AG04450 (cell line): ENCODE measurements around the gene COL25A1. TPM values are rescaled to one million over a fixed set of nuclear protein-coding genes. Genes with fewer than 3 reads are reported as not detected.

ENCODE experiments used
- CTCF ChIA-PET: fragments of 300-600, 350-600 bp; formaldehyde crosslinking; extraction: SDS; loops from one replicate; lab custom pipeline; 2022; ENCODE audit warnings: antibody characterized with exemption, inconsistent platforms; lab: Charles Lee
- POLR2A ChIA-PET: fragments of 350-600 bp; formaldehyde crosslinking; extraction: SDS; loops from one replicate; lab custom pipeline; 2021; ENCODE audit warnings: antibody characterized with exemption, inconsistent platforms; lab: Yijun Ruan, JAX
- DNase-seq: peaks from one replicate; pipeline ENCODE4 v3.0.0-alpha.2; 2011; ENCODE audit warnings: low read depth, low spot score
- H3K27ac ChIP-seq: one replicate; pipeline ENCODE4 v1.5.1; 2012; ENCODE audit warnings: low read depth, low read length, control low read depth
- H3K27me3 ChIP-seq: one replicate; pipeline ENCODE4 v1.6.0; 2012; ENCODE audit warnings: low read length; ENCODE audit not compliant: control insufficient read depth, insufficient read depth
- H3K4me3 ChIP-seq: 2 replicates; pipeline ENCODE4 v1.5.1; 2011; ENCODE audit warnings: mild to moderate bottlenecking, low read depth, low read length, control low read depth
- H3K9me3 ChIP-seq: 2 replicates; pipeline ENCODE4 v1.5.1; 2012; ENCODE audit warnings: low read length; ENCODE audit not compliant: control insufficient read depth, insufficient read depth
- CTCF ChIP-seq: IDR thresholded peaks from 2 replicates; pipeline ENCODE4 v1.5.1; 2011; ENCODE audit warnings: low read depth, low read length, control low read depth, inconsistent platforms
- polyA plus RNA-seq: library from polyadenylated mRNA; depleted of rRNA; stranded (reverse); fragments of >200 nt; gene quantifications from 2 replicates; pipeline ENCODE4 v1.2.3, GENCODE V29; 2011

Gene COL25A1
- polyA plus RNA-seq, 1 experiment: not detected

GRCh38 chr4:108889696-108890483, 412.6 kb downstream of the COL25A1 start:
- ChIA-PET CTCF (interaction anchor here (0.6 to 1.3 kb wide), 4 partner anchors 9 to 543 kb away, joined by 3 read pairs; partner anchors contain the start of gene SEC24B), POLR2A (no interaction called here)
- no peak overlapping the region for H3K27ac ChIP-seq
- no peaks in the 10 kb centered on the region for H3K27me3 ChIP-seq
- H3K4me3 ChIP-seq: no peak overlapping the region
- DNase-seq: no peak
- no peak for TF ChIP-seq CTCF
- H3K9me3 ChIP-seq: no peaks in the 10 kb centered on the region

- POLR2A ChIA-PET: no interaction called here
- TF ChIP-seq CTCF: no peak
- H3K4me3 ChIP-seq: no peak overlapping the region
- no peaks in the 10 kb centered on the region for H3K27me3 ChIP-seq
- CTCF ChIA-PET: interaction anchor here (0.6 kb wide), 1 partner anchor 291 kb away, joined by 4 read pairs; no protein-coding TSS in a partner anchor
- H3K9me3 ChIP-seq: no peaks in the 10 kb centered on the region
- no peak for DNase-seq
- no peak overlapping the region for H3K27ac ChIP-seq
These were observed 413.7 kb downstream of the COL25A1 start for GRCh38 chr4:108888769-108889168.

GRCh38 chr4:108887034-108887433, 415.4 kb downstream of the COL25A1 start:
- ChIA-PET POLR2A (no interaction called here), CTCF (no interaction called here)
- Histone ChIP-seq H3K4me3 (no peak overlapping the region), H3K27me3 (no peaks in the 10 kb centered on the region), H3K9me3 (no peaks in the 10 kb centered on the region), H3K27ac (no peak overlapping the region)
- DNase-seq: no peak
- no peak for TF ChIP-seq CTCF

GRCh38 chr4:108885211-108885610, 417.2 kb downstream of the COL25A1 start:
- no peak overlapping the region for H3K4me3 ChIP-seq
- no peaks in the 10 kb centered on the region for H3K9me3 ChIP-seq
- no peak for DNase-seq
- no peaks in the 10 kb centered on the region for H3K27me3 ChIP-seq
- ChIA-PET CTCF (interaction anchor here (1.1 kb wide), 1 partner anchor 548 kb away, joined by 3 read pairs; no protein-coding TSS in a partner anchor), POLR2A (no interaction called here)
- no peak overlapping the region for H3K27ac ChIP-seq
- no peak for TF ChIP-seq CTCF

- Histone ChIP-seq H3K9me3 (no peaks in the 10 kb centered on the region), H3K4me3 (no peak overlapping the region), H3K27ac (no peak overlapping the region), H3K27me3 (no peaks in the 10 kb centered on the region)
- no peak for TF ChIP-seq CTCF
- POLR2A ChIA-PET: no interaction called here
- CTCF ChIA-PET: no interaction called here
- no peak for DNase-seq
These were observed 417.9 kb downstream of the COL25A1 start for GRCh38 chr4:108884596-108884995.
